GM21619 (cell line): ENCODE results near the gene SPDEF.

Source experiments
- ATAC-seq: cut with Tn5 transposase; IDR thresholded peaks from one replicate; pipeline ENCODE4 v1.9.1; 2021; ENCODE audit not compliant: unreplicated experiment

SPDEF gene

DNA sequence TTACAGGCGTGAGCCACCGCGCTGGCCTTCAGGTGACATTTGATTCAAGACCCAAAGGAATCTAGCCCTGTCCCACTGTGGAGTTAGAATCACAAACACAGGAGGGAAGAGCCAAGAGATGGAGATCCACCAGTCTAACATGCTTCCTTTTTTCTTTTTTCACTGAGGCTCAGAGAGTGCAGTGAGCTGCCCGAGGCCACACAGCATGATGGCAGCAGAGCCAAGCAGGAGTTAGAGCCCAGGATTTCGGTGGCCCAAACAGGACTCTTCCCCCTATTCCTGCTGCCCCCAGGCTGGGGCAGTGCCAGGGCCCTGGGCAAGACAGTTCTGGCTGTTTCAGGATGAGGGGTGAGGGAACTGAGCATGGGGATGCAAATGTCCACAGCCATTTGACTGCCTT, 8.1 kb upstream of the SPDEF start:
- no peak for ATAC-seq

DNA sequence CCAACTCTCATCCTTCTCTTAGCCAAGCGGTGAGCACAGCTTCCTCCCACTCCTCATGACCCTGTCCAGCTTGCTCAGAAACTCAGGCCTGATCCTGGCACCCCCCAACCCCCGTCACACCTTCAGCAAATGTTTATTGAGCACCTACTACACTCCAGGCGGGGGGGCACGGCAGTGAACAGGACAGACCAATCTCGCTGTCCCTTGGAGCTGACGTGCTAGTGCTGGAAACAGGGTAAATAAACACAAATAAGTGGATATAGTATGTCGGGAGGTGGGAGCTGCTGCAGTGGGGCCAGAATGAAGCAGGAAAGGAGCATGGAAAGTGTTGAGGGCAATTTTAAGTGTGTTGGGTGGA, 7.4 kb upstream of the SPDEF start:
- ATAC-seq: no peak

DNA sequence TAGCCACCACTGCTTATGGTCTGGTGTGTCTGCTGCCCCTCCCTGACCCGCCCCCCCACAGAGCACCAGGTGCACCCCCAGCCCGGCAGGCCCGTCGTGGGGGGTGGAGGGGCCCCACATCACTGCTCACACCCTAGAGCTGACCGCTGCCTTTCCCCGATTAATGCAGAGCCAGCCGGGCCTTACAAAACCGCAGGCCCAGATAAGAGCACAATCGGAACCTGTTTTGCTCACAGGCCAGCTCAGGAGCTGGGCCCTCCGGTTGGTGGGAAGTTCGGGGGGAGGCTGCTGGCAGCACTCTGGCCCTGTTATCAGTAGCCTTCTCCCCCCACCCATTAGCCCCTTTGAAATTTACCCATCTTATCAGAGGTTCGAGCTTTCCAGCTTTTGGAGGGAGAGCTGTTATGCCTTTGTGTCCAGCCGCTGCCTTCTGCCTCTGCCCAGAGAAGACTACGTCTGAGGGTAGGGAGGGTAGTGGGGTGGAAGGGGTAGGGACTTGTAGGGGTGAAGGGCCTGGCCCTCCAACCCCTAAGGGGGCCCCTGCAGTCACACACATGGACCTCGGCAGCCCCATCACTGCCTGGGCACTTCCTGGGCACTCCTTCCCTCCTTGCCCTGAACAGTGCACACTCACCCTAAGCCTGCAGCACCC, 6.9 kb upstream of the SPDEF start:
- ATAC-seq: no peak

DNA sequence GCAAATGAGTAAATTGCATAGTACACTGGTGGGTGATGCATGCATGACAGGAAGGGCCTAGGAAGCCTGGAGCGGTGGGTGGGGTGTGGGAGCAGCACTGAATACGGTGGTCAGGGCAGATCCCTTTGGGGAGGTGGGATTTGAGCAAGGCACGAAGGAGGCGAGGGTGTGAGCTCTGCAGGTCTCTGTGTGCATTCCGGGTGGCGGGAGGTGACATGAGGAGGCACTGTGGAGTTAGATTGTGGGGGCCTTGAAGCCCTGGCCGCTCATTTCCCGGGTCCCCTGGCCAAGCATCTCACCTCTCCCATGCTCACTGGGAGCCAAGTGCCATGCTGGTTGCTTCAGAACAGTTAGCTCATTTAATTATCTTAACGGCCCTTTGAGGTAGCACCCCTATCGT, 6.2 kb upstream of the SPDEF start:
- ATAC-seq: no peak

DNA sequence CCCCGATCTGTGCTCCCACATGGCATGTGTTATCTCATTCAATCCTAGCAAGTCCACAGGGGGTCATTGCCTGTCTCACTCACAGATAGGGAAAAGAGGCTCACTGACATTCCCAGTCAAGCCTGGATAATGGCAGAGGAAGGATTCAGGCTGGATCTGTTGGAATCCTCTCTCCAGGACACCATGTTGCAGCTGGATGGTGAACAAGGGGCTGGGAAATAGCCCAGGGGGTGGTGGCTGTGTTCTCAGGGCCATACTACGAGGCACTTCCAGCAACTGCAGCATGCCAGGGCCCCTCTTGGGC, 5.0 kb upstream of the SPDEF start:
- no peak for ATAC-seq

DNA sequence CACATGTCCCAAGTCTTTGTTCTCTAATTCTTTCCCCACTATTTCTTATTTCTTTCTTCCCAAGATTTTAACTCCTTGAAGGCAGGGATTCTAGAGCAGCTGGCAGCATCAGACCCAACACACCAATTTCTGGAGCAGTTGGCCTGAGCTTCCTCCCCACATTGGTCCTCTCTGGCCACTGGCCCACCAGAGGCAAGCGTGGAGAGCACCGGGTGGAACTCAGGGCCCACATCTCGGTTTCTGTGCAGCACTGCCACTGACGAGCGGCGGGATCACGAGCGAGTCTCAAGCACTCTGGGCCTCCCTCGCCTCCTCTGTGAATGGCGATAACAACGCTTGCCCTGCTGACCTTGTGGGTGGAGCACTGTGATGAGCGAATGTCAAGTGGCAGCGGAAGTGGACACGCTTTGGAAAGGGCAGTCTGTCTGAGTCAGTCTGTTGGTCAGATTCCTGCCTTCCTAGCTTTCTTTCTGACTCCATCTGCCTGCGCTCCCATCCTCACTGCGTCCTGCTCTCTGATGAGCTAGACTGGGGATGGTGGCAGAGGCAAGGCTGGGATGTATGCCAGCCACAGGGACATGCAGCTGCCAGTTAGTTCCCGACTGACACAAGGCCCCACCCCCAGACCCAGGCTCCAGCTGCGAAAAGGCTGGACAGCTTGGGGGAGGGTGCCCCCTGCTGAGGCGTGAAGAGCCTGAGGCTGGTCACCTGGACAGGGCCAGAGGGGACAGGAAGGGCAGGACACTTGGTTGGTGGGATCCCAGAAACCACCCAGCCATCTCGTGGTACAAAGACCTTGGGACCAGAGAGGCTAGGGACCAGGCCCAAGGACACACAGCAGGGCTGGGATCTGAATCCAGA, 4.5 kb upstream of the SPDEF start:
- ATAC-seq: no peak

DNA sequence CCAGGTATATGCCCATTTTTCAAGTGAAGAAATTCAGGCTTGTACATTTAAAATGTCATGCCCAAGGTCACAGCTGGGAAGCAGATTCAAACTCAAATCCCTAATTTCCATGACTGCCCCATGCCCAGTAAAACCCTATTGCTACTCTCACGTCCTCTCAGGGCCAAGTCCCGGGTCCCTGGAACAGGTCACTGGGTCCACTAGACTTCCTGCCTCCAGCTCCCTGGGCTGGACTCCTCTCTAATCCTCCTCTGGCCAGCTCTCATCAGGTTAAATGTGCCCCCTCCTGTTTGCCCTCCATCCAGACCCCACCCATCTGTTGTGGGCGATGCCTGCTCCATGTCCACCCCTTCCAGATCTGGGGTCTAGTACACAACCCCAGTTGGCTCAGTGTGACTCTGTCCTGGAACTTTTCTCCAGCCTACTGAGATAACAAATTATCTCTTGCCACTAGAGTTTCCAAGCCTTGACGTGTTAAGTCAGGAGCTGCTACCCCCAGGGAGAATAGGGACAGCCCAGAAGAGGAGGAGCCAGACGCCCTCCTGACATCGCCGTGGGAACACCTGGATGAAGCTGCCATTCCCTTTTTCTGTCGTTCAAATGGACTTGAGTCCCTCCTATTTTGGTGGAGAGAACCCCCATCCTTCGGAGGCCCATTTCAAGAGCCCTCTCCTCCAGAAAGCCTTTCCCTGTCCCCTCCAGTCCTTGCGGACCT, 3.7 kb upstream of the SPDEF start:
- no peak for ATAC-seq

DNA sequence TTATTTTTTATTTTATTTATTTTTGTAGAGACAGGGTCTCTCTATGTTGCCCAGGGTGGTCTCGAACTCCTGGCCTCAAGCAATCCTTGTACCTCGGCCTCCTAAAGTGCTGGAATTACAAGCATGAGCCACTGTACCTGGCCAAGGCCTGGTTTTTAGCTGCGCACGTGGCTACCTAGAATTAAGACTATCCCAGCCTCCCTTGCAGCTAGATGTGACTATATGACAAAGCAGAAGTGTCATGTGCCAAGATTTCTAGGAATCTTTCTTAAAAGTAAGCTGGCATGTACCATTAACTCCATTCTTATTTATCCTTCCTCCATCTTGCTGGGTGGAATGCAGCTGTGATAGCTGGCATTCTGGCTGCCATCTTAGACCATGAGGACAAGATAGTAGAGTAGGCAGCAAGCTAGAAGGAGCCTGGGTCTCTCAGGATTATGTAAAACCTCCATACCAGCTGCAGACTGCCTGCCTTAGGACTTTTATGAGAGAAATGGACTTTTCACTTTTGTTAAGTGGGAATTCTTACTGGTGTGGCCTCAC, 2.1 kb upstream of the SPDEF start:
- ATAC-seq: no peak

DNA sequence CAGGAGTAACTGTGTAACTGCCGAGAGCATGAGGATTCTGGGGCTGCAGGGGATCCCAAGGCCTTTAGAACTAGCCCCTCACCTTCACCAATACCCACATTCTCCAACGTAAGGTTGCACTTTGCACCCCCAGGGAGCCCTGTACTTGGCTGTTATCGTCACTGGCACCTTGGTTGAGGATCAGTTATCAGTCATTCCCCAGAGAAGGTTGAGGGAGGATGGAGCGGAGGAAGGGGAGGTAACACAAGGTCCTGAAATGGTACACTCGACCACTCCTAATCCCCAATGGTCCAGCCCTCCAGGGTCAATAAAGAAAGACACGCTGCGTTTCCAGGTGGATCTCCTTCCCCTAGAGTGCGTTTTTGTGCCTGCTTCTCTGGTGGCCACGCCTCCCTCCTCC, 1.1 kb upstream of the SPDEF start:
- no peak for ATAC-seq

DNA sequence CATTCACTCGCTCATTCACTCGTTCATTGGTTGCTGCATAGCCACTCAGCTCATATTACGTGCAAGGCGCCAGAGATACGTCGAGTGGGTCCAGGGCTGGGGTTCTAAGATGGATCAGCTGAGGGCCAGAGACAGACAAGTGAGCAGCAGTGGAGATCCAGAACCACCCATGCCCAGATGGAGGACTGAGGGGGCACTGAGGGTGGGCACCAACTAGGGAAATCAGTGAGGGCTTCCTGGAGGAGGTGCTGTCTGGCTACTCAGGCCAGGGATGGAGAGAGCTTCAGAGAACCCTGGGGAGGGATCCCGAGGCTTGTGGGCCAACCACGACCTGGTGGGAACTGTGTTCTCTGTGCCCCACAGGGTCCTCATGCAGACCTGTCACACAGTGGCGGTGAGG, 364 bp upstream of the SPDEF start:
- no peak for ATAC-seq

DNA sequence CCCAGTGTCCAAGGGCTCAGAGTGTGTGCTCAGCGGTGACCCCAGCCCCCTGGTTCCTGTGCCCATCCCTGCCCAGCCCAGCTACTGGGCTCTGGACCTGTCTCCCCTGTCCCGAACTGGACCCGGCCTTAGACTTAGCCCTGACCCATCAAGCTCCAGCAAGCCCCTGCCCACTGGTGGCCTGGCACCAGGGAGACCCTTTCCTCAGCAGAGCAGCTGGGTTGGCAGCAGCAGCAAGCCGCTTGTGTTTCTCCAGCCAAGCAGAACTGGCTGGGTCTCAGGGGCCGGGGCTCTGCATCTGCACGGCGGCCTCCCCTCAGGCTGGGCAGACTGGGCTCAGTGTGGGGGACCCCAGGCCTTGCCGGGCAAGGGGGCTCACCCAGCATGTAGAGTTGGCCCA, 801 bp downstream of the SPDEF start:
- ATAC-seq: no peak

DNA sequence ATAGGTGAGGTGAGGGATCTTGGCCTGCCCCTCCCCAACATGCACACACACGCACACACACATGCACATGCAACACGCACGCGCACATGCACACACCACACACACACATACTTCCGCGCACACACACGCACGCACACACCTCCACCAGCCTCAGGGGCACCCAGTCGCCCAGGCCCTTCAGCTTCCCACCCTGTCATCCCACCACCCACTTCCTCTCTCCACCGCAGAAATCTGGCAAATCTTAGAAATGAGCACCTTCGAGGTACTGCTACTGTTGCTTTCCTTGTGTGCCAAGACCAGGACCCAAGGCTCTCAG, 1.2 kb downstream of the SPDEF start:
- no peak for ATAC-seq

DNA sequence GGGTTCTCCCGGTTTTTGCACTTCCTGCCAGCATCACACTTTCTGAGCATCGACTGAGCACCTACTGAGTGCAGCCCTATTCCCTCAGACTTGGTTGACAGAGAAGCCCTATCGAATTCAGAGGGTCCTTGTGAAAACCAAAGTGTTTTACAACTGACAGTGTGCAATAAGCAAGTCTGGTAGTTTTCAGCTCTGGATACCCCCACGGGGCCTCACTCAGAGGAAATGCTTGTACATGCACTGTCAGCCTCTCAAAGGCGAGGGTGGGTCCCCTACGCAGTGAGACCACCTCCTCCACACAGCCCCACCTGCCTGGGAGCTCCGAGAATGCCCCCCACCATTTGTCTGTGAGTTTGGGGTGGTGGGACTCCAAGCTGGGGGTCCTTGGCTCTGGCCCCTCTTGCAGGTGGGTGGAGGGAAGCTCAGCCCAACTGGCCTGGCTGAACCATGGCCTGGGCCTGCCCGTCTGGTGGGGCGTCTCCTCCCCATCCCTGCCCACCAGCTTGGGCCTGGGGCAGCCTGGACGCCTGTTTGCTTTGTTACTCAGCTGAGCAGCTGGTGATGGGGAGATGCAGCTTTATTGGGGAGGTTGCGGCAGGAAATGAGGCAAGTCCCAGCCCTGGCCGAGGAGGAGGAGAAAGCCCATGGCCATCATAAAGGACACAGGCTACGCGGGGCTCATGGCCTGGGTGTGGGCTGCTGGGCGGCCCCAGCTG, 1.7 kb downstream of the SPDEF start:
- ATAC-seq: no peak

DNA sequence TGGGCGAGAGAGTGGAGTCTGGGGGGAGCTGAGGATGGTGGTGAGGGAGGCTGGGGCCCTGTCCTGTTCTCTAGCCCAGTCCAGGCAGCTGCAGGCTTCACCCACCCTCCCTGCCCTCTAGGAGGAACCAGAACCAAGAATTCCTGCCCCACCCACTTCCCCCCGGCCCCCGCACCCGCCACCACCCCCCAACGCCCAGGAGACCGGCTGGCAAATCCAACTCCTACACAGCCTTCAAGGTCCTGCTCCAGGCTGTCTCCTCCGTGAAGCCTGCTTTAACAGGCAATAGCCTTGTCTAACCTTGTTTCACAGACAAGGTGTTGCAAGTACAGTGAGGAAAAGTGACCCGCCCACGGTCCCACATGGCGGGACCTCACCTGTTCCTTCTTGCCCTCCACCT, 2.4 kb downstream of the SPDEF start:
- ATAC-seq: no peak

DNA sequence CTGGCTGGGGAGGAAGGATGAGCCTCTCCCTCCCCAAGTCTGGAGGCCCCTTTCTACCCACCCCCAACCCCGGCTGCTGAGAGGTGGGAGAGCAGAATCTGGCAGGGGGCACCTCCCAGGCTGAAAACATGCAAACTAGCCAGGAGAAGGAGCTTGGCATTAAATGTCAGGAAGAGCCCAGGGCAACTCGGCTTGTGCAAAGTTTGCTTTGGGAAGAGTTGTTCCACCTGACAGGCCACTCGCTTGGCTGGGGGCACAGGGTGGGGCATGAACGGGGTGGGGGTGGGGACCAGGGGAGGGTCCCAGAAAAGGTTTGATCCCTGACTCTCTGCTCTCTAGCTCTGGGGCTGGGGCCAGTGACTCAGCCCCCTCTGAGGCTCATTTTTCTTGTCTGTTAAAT, 3.0 kb downstream of the SPDEF start:
- ATAC-seq: no peak

DNA sequence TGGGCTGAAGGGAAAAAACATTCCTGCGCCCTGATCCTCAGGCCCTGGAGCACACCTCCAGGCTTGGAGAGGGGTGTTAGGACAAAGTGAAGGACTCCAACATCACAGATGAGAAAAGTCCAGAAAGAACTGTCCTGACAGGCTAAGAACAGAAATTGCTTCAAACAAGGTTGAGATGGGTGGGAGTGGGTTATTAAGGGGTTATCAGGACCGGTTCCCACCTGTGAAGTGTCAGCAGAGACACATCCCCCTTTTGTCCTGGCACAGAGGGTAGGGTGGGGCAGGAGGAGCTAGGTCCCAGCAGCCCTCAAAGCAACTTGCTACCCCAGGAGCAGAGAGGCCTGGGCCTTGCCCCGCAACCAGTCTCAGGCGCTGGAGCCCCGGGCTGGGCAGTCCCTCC, 3.5 kb downstream of the SPDEF start:
- ATAC-seq: no peak

DNA sequence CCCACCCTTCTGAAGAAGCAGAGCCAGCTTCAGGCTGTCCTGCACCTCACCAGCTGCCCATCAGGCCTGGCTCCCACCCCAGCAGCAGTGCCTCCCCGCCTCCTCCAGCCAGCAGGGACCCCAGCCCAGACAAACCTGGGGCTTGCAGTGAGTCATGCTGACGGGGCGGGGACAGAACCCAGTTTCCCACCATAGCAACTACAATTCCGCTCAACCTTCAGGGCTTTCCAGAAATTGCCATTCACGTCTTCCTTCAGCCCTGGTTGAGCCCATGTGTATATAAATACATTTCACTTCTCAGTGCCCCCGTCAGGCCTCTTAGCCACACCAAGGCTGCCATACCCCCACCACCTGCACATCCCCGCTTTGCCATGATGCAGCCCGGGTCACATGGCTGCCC, 4.4 kb downstream of the SPDEF start:
- ATAC-seq: no peak

DNA sequence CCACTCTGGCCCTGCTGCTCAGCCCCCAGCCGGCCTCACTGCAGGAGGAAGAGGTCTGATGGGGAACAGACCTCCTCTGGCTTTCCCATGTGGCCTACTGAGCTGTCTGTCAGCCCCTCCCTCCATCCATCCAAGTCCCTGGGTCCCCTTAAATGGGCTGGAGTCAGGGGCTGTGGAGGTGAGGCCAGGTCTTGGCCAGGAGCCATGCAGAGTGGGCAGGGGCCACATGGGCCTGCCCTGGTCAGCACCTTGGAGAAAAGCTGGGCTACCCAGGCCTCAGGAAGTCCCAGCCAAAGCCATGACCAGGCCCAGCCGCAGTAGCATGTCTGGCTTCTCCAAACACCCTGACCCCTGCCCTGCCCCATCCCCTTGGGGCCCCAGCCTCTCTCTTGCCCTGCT, 6.3 kb downstream of the SPDEF start:
- no peak for ATAC-seq

DNA sequence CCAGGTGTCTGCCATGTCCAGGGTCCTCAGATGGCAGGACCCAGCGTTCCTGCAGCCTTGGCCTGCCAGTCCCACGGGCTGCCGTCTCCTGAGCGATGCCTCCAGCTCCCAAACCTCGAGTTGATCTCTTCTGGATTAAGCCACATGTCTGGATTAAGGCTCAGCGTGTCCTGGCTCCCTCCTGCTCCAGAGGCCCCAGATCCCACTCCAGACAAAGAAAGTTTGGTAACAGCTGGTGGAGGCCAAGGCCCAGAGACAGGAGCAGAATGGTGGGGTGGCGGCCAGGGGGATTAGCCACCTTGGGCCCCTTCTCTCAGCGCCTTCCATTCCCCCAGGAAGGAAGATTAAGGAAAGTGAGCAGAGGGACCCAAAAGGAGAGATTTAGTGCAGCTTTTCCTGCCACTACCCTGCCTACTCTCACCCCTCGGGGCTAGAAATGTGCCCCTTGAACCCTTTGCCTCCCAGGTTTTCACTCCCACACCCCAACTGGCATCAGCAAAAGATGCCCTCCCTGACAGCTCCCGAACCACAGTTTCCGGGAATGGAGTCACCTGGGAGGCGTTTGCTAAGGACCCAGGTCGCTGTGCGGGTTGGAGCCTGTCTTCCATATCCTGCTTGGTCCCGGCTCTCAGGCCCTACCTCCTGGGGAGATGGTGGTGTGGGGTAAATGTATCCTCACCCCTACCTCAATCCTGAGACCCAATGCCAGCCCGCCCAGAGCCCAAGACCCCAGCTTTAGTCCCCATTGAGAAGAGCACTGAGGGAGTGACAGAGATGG, 6.9 kb downstream of the SPDEF start:
- no peak for ATAC-seq

DNA sequence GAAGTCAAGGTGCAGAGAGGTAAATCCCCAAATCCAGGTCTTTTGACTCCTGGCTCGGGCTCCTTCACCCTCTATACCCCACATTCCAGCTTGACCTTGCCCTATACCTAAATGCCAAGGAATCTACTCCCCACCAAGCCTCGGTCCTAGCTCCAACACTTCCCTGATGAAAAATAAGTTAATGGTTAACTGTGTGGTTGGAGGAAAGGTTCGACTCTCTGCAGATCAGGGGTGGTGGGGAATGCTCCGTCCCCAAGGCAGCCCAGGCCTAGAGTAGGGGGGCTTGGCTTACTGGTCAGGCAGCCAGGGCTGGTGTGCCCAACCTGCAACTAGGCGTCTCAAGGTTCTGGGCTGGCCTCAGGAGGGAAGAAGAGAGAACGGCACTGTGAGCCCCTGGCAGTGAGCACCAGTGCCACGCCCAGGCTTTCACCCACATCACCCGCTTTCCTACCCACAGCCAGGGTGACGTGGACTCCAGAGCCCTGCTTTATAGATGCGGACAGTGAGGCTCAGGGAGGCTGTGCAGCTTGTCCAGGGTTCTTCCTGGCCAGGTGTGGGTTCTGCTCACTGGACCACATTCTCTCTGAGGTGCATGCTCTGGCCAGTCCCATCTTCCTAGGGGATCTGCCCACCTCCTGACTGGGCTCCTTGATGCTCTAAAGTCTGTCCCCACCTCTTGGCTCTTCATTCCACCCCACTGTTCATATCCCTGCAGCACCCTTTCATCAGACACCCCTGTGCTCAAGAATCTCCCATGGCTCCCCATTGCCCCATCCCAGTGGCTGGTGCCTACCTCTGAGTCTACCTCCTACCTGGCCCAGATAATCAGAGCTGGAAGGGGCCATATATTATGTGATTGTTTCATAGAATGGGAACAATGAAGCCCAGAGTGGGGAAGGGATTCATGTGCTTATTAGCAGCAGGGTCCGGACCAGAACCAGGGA, 8.2 kb downstream of the SPDEF start:
- no peak for ATAC-seq
